Activated T-helper 9 cell treated with anti-CD3 and anti-CD28 coated beads, Interleukin-2, amount 50 U/mL, for 16 hours (primary cell): Measurements from ENCODE around the gene CCDC17.
"Not testable (repeated sequence)": the region's sequence is repeated elsewhere in the genome, so short reads cannot be mapped to it uniquely, and the experiment has no call there.

Source experiments
- DNase-seq: peaks from one replicate; pipeline ENCODE4 v3.0.0-alpha.2; 2020; ENCODE audit warnings: low read depth

Gene CCDC17

GRCh38 chr1:45621895-45622523 is 1.8 kb downstream of the CCDC17 start:
- no peak for DNase-seq

GRCh38 chr1:45621501-45621836 is 2.4 kb downstream of the CCDC17 start:
- no peak for DNase-seq

GRCh38 chr1:45620588-45621500 is 3.0 kb downstream of the CCDC17 start:
- no peak for DNase-seq

GRCh38 chr1:45619149-45619921 is 4.5 kb downstream of the CCDC17 start:
- DNase-seq: no peak

- DNase-seq: no peak
These were observed 6.2 kb downstream of the CCDC17 start for GRCh38 chr1:45617618-45618017.

DNA sequence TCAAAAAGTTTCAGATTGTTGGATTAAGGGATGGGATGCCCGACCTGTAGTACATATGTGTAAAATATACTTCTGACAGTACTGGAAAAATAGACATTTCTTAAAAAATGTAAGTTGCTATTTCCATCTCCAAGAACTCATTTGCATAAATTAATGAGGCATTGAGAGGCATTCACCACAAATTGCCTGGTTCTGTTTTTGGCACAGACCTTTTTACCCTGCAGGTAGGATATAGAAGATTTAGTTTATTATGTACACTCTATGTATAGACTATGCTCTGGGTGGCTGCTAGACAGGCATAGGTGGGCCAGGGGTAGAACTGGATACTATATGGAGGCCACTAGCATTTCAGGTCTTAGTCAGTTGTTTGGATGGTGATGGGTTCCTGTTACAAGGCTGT is 8.0 kb downstream of the CCDC17 start:
- no peak for DNase-seq

GRCh38 chr1:45612941-45613579 is 10.8 kb downstream of the CCDC17 start:
- DNase-seq: no peak

DNA sequence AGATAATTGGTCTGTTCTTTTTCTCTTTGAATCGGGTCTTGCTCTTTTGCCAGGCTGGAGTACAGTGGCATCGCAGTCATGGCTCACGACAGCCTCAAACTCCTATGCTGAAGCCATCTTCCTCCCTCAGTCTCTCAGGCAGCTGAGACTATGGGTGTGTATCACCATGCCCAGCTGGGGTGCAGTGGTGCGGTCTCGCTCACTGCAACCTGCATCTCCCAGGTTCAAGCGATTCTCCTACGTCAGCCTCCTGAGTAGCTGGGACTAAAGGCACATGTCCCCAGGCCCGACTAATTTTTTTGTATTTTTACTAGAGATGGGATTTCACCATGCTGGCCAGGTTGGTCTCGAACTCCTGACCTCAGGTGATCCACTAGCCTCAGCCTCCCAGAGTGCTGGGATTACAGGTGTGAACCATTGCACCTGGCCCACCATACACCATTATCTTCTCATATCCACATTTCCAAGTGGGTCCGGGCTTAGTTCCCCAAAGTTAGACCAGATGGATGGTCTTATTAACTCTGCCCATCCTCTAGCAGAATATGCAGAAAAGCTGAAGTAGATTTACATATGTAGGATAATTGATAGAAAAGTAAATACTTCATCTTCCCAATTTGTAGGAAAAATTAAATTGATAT is 13.1 kb downstream of the CCDC17 start:
- DNase-seq: no peak

GRCh38 chr1:45608175-45609156 is 15.4 kb downstream of the CCDC17 start:
- no peak for DNase-seq

DNA sequence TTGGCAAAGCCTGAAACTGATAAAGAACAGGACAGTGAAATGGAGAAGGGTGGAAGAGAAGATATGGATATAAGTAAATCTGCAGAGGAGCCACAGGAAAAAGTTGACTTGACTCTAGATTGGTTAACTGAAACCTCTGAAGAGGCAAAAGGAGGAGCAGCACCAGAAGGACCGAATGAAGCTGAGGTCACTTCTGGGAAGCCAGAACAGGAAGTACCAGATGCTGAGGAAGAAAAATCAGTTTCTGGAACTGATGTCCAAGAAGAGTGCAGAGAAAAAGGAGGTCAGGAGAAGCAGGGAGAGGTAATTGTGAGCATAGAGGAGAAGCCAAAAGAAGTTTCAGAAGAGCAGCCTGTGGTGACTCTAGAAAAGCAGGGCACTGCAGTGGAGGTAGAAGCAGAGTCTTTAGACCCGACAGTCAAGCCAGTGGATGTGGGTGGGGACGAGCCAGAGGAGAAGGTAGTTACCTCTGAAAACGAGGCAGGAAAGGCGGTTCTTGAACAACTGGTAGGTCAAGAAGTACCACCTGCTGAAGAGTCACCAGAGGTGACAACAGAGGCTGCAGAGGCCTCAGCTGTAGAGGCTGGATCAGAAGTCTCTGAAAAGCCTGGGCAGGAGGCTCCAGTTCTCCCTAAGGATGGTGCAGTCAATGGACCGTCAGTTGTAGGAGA is 16.3 kb downstream of the CCDC17 start:
- DNase-seq: no peak

- no peak for DNase-seq
These were observed 19.6 kb downstream of the CCDC17 start for GRCh38 chr1:45604239-45604638.

GRCh38 chr1:45596765-45597164 is 27.1 kb downstream of the CCDC17 start:
- not testable (repeated sequence) for DNase-seq

DNA sequence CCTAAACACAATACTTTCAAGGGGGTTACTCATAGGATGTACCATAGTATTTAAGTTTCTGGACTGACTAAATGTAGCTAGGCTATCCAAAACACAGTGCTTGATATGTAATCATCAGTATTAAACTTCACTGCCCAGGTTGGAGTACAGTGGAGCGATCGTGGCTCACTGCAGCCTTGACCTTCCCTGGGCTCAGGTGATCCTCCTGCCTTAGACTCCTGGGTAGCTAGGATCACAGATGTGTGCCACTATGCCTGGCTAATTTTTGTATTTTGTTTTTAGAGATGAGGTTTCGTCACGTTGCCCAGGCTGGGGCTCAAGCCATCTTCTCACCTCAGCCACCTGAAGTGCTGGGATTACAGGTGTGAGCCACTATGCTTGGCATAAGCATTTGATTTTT is 29.4 kb downstream of the CCDC17 start:
- DNase-seq: no peak

- DNase-seq: no peak
These were observed 34.0 kb downstream of the CCDC17 start for GRCh38 chr1:45589861-45590260.

- DNase-seq: no peak
These were observed 37.1 kb downstream of the CCDC17 start for GRCh38 chr1:45586769-45587168.

GRCh38 chr1:45585496-45586075 is 38.3 kb downstream of the CCDC17 start:
- DNase-seq: no peak

DNA sequence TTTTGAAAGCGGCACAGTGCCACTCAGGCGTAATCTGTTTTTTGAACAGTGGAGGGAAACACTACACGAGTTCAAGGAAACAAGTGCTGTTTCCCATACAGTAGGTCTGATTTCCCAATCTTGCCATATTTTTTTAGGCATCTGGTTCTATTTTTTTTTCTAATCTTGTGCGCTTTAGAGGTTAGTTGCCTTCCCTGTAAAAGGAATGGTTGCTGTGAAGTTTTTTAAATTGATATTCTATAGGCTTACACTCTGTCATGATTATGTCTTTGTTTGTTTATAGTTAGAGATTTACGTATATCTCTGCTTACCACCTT is 38.8 kb downstream of the CCDC17 start:
- DNase-seq: no peak

GRCh38 chr1:45584351-45585109 is 39.3 kb downstream of the CCDC17 start:
- DNase-seq: peak; percentile 80
